Tibial nerve (tissue), 4 donors: ENCODE results near the gene SCAPER.

Source experiments
- CTCF ChIP-seq, 5 experiments: fragments of 200-600 bp in 3 of 5; fragments of 450-650 bp in 2 of 5; sonication (generic) in 3 of 5; IDR thresholded peaks; one replicate each; pipeline ENCODE4 v1.5.1; 2016 to 2019; ENCODE audit warnings: antibody characterized with exemption in 5 of 5, mild to moderate bottlenecking in 3 of 5, moderate library complexity in 2 of 5
- EP300 ChIP-seq, 2 donors: sonication (generic); formaldehyde crosslinking; IDR thresholded peaks; one replicate each; pipeline ENCODE4 v1.6.1; 2017; ENCODE audit warnings: antibody characterized with exemption in 2 of 2, mild to moderate bottlenecking in 1 of 2
- POLR2A ChIP-seq, 2 donors: fragments of 450-650 bp; IDR thresholded peaks; one replicate each; pipeline ENCODE4 v1.6.1; 2017; ENCODE audit warnings: antibody characterized with exemption in 2 of 2, mild to moderate bottlenecking in 2 of 2, moderate library complexity in 2 of 2

DNA sequence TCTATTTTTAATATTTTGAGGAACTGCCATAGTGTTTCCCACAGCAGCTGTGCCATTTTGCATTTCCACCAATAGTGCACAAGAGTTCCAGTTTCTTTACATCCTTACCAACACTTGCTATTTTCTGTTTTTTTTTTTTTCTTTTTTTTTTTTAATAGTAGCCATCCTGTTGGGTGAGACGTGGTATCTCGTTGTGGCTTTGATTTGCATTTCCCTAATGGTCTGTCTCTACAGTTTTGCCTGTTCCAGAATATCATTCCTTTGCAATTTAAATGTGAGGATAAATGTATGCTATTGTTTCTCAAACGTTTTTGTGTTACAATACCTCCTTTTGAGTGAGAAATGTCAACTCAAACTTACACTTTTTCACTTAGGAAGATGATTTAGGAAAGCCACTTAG is 48.8 kb upstream of the SCAPER start:
- TF ChIP-seq CTCF (IDR thresholded peaks at IDR 0.05) = no peak
- TF ChIP-seq EP300 (IDR thresholded peaks at IDR 0.05) = no peak
- TF ChIP-seq POLR2A (IDR thresholded peaks at IDR 0.05) = no peak
